ENCODE data around the gene CEP97.
"Not testable (repeated sequence)": the region's sequence is repeated elsewhere in the genome, so short reads cannot be mapped to it uniquely, and the experiment has no call there.

GRCh38 chr3:101694836-101695235 lies 29.6 kb upstream of the CEP97 start:
- TF ChIP-seq CTCF, POLR2A (IDR thresholded peaks at IDR 0.05): not testable (repeated sequence)

Measured in uterus (tissue), 2 donors.